HG02798 (cell line): ENCODE data around the gene TPO.
"Not testable (repeated sequence)": the region's sequence is repeated elsewhere in the genome, so short reads cannot be mapped to it uniquely, and the experiment has no call there.

Experiments used
- ATAC-seq: cut with Tn5 transposase; IDR thresholded peaks from one replicate; pipeline ENCODE4 v1.9.1; 2021; ENCODE audit warnings: mild to moderate bottlenecking; ENCODE audit not compliant: unreplicated experiment, poor library complexity

The TPO gene

DNA sequence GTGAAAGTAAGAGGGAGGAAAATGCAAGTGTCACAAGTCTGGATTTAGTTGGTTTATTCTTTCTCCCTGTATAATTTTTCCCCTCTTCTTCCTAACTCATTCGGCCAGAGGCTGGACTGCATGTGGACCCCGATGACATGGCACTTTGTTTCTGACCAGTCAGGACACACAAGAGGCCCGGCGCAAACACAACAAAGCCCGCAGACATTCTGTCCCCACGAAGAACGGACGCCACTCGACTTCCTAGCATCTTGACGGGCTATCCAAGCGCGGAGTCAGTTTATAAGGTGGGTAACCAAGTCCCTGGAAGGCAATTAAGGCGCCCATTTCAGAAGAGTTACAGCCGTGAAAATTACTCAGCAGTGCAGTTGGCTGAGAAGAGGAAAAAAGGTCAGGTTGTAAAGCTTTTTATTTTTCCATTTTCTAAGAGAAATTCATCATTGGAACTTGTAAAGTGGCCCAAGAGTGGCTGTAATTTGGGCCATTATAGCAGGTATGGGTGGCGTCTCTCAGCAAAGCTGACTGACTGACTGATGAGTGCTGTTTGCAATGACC is at the start of gene TPO:
Gene TPO, plus strand, starts transcription at position 308 of the 555 bp plus-strand sequence. CDS start 946 bp downstream, outside the sequence.
- no peak for ATAC-seq

DNA sequence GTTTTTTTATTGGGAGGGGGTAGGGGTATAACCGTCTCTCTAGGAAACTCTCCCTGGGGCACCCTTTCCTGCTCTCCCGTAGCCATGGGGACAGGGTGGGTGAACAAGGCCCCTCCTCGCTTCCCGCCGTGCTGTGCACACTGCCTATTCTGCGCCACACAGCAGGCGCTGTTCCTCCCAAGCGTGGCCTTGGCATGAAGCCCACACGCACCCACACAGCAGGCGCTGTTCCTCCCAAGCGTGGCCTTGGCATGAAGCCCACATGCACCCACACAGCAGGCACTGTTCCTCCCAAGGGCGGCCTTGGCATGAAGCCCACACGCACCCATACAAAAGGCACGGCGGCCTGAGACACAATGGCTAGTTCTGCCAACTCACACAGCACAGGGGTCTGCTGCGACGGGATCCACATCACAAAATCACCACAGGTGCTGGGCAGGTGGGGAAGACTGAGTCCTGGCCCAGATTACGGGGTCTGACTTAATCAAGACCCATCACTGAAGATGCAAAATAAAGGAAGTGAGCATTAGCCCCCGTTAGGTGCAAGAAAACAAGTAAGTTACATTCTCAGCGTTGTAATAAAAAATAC is 46.6 kb upstream of the TPO start:
- no peak for ATAC-seq

DNA sequence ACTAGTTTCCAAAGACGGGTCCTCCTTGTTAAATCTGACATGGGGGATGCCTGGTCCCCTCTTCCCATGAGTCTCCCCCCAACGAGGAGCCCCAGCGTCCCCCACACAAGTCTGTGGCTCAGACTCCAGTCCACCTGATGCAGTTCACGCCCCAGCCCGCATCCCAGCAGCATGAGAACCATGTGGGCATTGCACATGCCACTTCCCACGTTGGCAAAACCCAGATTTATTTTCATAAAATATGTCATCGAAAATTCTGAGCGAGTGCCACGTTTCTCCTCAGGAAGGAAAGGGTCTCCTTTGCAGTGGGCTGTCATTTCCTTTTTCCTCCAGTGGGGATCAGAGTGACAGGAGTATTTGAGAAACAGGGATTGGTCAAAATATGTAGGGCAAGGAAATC is 45.7 kb upstream of the TPO start:
- ATAC-seq: no peak

DNA sequence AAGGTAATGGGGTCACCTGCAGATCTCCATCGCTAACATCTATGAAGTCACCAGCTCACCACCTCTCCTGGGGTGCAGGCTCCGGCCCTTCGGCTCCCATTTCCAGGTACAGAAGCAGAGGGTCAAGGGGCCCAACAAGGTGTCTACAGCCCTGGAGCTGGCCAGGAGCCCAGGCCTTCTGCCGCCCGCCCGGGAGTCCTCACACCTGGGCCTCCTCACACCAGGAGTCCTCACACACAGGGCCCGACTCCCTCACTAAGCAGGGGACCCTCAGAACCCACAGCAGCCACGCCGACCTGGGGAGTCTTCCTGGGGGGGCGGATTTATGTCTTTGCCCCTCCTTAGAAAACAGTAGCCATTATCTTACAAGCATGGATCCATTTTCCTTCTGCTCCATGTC is 43.4 kb upstream of the TPO start:
- no peak for ATAC-seq

GRCh38 chr2:1370461-1370860 is 42.8 kb upstream of the TPO start:
- ATAC-seq: no peak

GRCh38 chr2:1371082-1371481 is 42.2 kb upstream of the TPO start:
- ATAC-seq: no peak

DNA sequence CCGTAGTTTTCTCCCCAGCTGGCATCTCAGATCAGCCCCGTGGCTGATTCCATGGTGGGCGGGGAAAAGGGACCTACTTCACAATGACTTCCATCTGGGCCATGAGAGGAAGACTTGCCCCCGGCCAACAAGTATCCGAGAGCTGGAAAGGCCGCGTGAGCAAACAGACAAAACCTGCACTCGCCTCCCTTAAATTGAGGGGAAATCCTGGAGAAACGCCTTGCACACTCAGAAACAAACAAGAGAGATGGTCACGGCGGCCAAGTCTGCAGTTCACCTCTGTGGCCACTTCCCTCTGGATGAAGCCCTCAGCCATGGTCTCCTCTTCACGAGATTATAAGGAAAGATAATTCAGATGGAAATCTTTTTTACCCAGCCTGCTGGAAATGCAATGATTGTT is 39.4 kb upstream of the TPO start:
- ATAC-seq: no peak

DNA sequence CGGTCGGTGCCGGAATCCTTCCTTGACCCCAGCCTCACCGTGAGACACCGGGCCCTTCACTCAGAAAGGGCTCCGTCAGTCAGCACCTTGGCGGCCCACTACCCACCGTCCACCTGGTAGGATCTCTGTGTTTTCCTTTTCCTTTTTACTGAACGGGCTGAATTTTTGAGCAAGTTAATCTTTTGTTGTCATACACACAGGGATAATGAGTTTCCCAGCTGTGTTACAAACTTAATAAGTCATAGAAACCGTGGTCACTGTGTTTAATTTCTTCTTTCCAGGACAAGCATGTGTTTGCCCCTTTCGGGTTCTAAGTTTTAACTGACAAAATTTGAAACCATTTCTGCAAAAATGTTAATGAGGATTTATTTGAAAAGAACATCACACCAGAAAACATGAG is 39.0 kb upstream of the TPO start:
- no peak for ATAC-seq

DNA sequence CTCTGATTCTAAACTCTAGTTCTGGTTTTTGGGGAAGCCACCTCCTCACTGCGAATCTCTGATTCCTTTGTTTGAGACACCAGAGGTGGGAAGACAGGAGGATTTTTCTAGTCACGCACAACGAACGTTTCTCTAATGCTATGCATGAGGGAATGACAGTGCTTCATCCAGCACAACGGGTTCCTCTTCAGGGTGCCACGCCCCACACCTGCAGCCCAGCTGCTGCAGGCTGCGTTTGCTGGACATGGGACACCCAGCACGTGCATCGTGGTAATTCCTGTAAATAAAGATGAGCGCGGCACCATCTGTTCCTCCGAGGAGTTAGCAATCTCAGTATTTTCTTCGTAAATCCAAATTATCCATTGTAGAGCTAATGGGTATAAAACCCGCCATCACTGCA is 37.5 kb upstream of the TPO start:
- no peak for ATAC-seq

GRCh38 chr2:1377473-1377872 is 35.8 kb upstream of the TPO start:
- no peak for ATAC-seq

GRCh38 chr2:1378456-1379150 is 34.7 kb upstream of the TPO start:
- ATAC-seq: no peak

DNA sequence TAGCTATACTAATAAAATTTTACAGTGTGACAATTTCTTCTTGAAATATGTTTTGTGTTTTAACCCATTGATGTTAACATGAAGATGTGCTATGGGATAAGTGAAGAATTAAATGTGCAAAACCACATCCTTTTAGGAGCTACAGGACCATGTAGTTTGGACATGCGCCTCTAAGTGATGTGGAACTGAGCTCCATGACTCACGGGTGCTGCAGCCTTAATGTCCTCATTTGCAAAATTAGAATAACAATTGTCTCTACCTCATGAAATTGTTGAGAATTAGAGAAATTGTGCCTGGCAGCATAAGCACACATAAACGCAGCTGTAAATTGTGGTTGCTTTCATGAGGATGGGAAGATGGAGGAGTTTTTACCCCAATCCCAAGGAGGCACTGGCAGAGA is 31.6 kb upstream of the TPO start:
- no peak for ATAC-seq

- not testable (repeated sequence) for ATAC-seq
Measured at GRCh38 chr2:1387954-1388725, 25.1 kb upstream of the TPO start.

DNA sequence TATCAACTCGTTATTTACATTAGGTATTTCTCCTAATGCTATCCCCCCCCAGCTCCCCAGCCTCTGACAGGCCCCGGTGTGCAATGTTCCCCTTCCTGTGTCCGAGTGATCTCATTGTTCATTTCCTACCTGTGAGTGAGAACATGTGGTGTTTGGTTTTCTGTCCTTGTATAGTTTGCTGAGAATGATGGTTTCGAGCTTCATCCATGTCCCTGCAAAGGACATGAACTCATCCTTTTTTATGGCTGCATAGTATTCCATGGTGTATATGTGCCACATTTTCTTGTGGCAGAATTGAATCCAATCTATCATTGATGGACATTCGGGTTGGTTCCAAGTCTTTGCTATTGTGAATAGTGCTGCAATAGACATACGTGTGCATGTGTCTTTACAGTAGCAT is 23.1 kb upstream of the TPO start:
- not testable (repeated sequence) for ATAC-seq

DNA sequence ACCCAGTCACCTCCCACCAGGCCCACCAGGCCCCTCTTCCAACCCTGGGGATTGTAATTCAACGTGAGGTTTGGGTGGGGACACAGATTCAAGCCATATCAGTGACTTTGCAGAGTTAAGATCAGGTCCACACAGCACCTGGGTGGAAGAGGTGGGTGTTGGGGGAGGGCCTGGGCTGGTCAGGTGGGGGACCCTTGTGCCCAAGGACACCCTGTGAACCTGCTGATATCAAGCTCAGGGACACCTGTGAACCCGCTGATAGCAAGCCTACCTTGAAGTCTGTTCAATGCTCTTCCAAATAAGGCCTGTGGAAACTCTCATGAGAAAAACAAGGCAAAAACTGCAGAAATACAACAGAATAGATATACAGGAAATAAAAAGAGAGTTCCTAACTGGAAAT is 19.9 kb upstream of the TPO start:
- ATAC-seq: no peak

GRCh38 chr2:1394709-1395408 is 18.4 kb upstream of the TPO start:
- no peak for ATAC-seq

DNA sequence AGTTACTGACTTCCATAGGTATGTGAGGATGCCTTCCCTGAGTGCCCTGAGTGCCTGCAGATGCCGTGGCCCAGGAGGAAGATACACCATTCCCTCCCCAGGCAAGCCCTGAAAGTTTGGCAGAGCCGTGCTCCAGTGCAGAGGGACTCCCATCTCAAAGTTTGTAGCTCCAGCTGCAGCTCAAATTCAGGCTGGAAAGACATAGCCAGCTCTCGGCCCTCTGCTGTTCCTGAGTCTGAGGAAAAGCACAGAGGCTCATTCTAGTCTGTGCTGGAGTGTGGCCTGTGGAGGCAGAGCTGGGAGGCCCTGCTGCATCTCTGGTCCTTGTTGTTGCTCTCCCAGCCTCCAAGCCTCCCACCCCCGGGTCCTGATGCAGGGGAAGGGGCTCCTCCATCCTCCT is 15.9 kb upstream of the TPO start:
- ATAC-seq: no peak

GRCh38 chr2:1398191-1398590 is 15.1 kb upstream of the TPO start:
- ATAC-seq: no peak

- ATAC-seq: no peak
Measured at GRCh38 chr2:1400943-1401735, 12.1 kb upstream of the TPO start.

DNA sequence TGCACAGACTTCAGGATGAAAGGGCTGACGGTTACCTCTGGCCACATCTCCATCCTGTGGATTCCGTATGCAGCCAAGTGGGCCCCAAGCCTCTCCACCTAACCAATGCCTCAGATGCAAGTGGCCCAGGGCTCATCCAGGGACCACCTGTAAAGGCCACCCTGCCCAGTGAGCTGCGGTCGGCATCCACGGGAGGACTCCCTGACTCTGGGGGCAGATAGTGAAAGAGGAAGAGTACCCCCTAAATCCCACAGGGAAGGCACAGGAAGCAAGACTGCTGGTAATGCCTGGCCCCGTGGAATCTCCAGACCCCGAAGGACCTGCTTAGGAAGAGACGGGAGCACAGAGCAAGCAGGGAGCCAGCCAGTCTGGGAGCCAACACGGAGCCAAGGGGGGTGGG is 11.2 kb upstream of the TPO start:
- ATAC-seq: no peak
